Lower leg skin (tissue), 4 donors: ENCODE data around the gene CAMK2D. TPM values are rescaled to one million over a fixed set of nuclear protein-coding genes. Genes with fewer than 3 reads are reported as not detected.

Experiments
- DNase-seq, 2 donors: peaks; one replicate each; pipeline ENCODE4 v3.0.0-alpha.2; 2019; ENCODE audit warnings: low spot score in 2 of 2
- H3K4me3 ChIP-seq: fragments of 200-600 bp; sonication (generic); 2 replicates; pipeline ENCODE4 v1.5.1; 2017; ENCODE audit warnings: mild to moderate bottlenecking, low read depth; ENCODE audit not compliant: poor library complexity, severe bottlenecking
- CTCF ChIP-seq, 3 donors: fragments of 450-650 bp; IDR thresholded peaks; one replicate each; pipeline ENCODE4 v1.5.1; 2016; ENCODE audit warnings: antibody characterized with exemption in 3 of 3, mild to moderate bottlenecking in 3 of 3, moderate library complexity in 2 of 3
- POLR2A ChIP-seq, 2 donors: fragments of 450-650 bp; IDR thresholded peaks; one replicate each; pipeline ENCODE4 v1.6.1; 2016 to 2017; ENCODE audit warnings: antibody characterized with exemption in 2 of 2, mild to moderate bottlenecking in 1 of 2, moderate library complexity in 1 of 2
- WGBS, 2 donors: methylation state at CpG; one replicate each; pipeline ENCODE4 v1.1.5; 2018; 5-methylcytosine and 5-hydroxymethylcytosine counted together
- intact Hi-C: fragments of 100-400 bp; cut with DNase I; formaldehyde crosslinking; loops from one replicate; pipeline ENCODE4 v1.15.0; 2023; ENCODE audit warnings: low total_unique reads
- total RNA-seq, 4 donors: library from RNA; depleted of rRNA; stranded (reverse); fragments of >200 nt; gene quantifications; one replicate each; pipeline ENCODE4 v1.1.0, GENCODE V29; 2016

Gene CAMK2D
- total RNA-seq, 4 donors from 2014 or later = 25.2 to 40.7 (median 32.7) TPM

GRCh38 chr4:113641025-113641431 lies 120.5 kb downstream of the CAMK2D start:
- H3K4me3 ChIP-seq = no peak overlapping the region
- TF ChIP-seq CTCF (IDR thresholded peaks at IDR 0.05) (no peak), POLR2A (IDR thresholded peaks at IDR 0.05) (no peak)
- intact Hi-C loops = no loop called here
- no peak for DNase-seq
- WGBS, 2 donors = 71 to 84% methylated on average over 1 of the region's 1 CpG

- intact Hi-C loops = no loop called here
- no peak for TF ChIP-seq POLR2A (IDR thresholded peaks at IDR 0.05)
- TF ChIP-seq CTCF (IDR thresholded peaks at IDR 0.05) = no peak
- no peak overlapping the region for H3K4me3 ChIP-seq
- 89 to 98% methylated on average over 2 of the region's 2 CpGs for WGBS, 2 donors
- DNase-seq = no peak
These were observed 122.2 kb downstream of the CAMK2D start for GRCh38 chr4:113639326-113639725.

GRCh38 chr4:113638562-113638832 lies 123.0 kb downstream of the CAMK2D start:
- no peak for TF ChIP-seq POLR2A (IDR thresholded peaks at IDR 0.05)
- TF ChIP-seq CTCF (IDR thresholded peaks at IDR 0.05) = no peak
- 90 to 95% methylated on average over 3 of the region's 3 CpGs for WGBS, 2 donors

GRCh38 chr4:113637823-113638561 lies 123.5 kb downstream of the CAMK2D start:
- TF ChIP-seq CTCF (IDR thresholded peaks at IDR 0.05) (no peak), POLR2A (IDR thresholded peaks at IDR 0.05) (no peak)
- no peak overlapping the region for H3K4me3 ChIP-seq
- WGBS, 2 donors = 82 to 92% methylated on average over 2 of the region's 2 CpGs
- DNase-seq = no peak
- intact Hi-C loops = no loop called here

More at GRCh38 chr4:113638562-113638832, 123.0 kb downstream of the CAMK2D start:
- no peak for DNase-seq
- H3K4me3 ChIP-seq = no peak overlapping the region
- intact Hi-C loops = no loop called here

GRCh38 chr4:113637363-113637762 lies 124.2 kb downstream of the CAMK2D start:
- whole genome bisulfite sequencing, 2 donors = 2% methylated on average over 1 of the region's 1 CpG
- no peak for TF ChIP-seq POLR2A (IDR thresholded peaks at IDR 0.05)
- no peak for TF ChIP-seq CTCF (IDR thresholded peaks at IDR 0.05)
- intact Hi-C loops = no loop called here
- no peak overlapping the region for H3K4me3 ChIP-seq
- DNase-seq = no peak

- no peak overlapping the region for H3K4me3 ChIP-seq
- TF ChIP-seq CTCF (IDR thresholded peaks at IDR 0.05) = no peak
- TF ChIP-seq POLR2A (IDR thresholded peaks at IDR 0.05) = no peak
- no peak for DNase-seq
- intact Hi-C loops = no loop called here
These were observed 124.7 kb downstream of the CAMK2D start for GRCh38 chr4:113636877-113637276.
